Measurements from ENCODE around the gene SMOC2.

Gene SMOC2

DNA sequence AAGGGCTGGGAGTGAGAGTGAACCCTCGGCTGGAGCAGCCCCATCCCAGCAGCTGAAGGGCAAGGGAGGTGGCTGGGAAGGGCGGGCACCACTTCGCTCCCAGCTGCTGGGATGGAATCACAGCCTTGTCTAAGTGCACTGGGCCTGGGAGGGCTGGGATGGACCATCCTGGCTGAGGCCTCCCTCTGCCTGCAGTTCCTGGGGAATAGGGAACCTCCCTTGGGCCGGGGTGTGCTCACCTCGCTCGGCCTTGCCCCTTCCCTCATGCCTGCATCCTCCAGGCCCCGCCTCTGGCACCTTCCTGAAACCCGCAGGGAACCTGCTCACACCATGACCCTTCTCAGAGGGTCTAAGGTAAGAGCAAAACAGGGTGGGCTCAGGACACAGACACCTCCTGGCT lies 53.7 kb downstream of the SMOC2 start:
- no peak for DNase-seq

DNA sequence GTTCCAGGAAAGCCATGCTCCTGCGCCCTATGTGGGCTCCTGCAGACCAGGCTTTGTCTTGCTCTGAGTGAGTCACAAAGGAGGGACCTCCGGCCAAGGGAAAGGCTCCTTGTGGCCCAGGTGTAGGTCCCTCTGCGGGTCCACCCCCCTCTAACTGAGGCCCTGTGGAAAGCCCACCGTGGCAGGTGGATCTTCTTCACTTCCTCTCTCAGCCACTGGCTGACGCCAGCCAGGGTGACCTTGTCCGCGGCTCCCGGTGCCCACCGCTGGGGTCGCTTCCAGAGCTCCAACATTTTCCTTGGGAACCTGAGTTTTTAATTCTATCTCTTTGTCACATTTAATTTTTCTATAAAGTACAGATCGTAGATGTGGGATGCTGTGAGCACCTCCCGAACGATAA lies 54.1 kb downstream of the SMOC2 start:
- DNase-seq = no peak

DNA sequence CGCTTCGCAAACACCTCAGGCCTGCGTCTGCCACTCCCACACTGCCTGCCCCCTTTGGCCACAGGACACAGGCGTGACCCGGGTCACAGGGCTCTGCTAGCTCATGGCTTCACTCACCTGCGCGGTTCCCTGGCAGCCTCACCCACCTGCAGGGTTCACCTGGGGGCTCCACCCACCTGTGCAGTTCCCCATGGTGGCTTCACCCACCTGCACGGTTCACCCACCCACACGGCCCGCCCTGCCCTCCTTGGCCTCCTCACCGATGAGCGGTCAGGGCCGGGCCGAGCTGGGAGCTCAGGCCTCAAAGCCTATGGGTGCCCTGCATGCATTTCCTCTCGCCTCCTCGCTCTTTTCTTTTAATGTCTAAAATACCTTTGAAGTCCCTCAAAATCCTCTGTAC lies 54.7 kb downstream of the SMOC2 start:
- DNase-seq = no peak

DNA sequence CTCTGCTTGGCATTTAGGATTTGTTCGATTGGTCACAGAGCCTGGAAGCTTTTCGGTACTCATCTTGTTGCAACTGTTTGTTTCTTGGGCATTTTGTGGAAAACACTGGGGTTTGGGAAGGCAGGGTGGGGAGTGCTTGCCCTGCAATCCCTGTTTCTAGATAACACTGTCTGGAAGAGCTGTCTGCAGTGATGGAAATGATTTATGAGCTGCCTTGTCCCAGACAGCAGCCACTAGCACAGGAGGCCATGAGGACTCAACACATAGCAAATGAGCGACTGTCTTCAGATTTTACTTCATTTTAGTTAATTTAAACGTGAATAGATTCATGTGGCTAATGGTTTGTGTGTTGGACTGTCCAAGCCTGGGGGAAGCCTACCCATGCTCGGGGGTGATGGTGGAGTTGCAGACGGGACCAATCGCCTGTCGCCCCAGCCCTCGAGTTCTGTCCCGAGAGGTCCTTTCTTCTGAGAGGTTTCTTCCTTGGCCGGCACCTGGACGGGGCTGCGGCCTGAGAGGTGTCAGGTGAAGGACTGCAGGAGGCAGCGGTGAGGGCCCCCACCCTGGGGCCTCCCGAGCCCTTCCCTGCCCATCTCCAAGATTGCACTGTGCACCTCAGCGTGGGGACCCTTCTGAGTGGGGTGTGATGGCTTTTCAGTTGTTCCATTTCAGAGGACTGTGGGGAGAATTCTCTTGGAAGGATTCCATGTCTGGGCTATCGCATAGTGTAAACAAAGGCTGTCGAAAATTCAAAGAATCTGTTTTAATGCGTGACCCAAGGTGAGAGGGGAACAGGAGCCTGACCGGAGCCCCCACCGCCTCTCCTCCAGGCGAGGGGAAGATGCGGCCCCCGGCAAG lies 55.4 kb downstream of the SMOC2 start:
- no peak for DNase-seq

DNA sequence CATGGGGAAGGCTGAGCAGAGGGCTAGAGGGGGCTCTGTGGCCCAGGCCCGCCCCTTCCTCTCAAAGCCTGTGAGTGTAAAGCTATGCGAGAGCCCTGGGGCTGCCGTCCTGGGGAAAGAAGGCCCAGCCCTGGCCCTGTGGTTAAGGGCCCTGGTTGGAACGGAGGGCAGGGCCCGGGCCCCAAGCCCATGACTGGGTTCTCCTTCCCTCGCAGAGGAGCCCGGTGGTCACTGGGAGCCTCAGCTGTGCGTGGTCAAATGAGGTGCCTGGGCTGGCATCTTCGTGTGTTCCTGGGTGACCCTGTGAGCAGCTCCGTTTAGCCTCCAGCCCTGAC lies 56.0 kb downstream of the SMOC2 start:
- peak; percentile 2 for DNase-seq

DNA sequence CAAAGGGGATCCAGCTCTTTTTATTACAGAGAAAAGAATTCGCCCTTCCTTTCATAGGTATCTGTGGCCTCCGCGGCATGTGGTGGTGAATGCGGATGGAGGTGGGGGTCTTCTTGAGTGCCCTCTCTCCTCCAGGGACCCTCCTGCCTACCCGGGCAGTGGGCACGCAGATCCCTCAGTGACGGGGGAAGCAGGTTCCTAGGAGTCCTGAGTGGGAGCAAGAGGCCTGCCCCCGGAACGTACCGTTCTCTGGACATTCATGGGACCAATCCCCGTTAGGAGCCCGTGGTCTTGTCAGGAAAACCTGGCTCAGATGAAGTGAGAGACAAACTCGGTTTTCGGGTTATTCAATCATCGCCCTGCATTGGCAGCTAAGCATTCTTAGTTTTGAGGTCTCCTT lies 56.4 kb downstream of the SMOC2 start:
- DNase-seq = no peak

DNA sequence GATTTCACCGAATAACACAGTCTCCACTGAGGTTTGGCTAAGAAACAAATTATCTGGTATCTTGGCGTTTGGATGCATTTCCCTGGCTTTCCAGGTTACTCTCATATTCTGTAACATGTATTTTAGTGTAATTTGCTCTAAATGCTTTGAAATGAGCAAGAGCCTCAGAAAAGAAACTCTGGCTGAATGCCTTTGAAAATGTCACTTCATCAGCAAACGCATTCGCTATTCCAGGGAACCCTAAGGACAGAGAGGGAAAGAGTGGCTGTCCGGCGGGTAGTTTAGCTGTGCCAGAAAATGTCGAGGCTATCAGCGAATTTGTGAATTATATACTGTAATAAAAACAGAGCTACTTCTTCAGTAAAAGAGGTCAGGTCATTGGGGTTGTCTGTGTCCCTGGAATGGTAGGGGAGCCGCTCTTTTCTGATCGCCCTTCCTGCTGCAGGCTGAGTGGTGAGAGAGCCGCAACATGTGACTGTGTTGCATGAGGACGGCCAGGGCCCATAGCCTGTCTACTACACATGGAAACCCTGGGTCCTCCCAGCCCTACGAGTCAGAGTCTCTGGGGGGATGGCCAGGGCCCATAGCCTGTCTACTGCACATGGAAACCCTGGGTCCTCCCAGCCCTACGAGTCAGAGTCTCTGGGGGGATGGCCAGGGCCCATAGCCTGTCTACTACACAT lies 57.3 kb downstream of the SMOC2 start:
- no peak for DNase-seq

DNA sequence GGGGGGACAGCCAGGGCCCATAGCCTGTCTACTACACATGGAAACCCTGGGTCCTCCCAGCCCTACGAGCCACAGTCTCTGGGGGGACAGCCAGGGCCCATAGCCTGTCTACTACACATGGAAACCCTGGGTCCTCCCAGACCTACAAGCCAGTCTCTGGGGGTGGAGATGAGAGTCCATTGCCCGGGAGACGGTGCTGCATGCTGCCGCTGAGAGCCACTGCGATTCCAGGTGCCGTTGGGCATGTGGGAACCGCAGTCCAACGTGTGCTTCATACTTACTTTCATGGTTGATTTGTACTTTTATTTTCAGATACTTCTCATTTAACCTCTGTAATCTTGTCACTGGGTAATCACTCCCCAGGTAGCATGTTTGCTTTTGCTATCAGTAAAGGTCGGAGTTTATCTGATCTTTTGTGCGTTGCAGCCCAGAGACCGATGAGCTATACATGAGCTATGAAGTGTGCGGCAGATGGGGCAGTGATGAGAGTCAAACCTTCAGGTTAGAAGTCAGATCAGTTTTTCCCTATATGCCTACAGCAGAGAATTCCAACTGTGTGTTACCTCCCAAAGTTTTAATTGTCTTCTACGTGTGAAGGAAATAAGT lies 58.2 kb downstream of the SMOC2 start:
- DNase-seq = no peak

DNA sequence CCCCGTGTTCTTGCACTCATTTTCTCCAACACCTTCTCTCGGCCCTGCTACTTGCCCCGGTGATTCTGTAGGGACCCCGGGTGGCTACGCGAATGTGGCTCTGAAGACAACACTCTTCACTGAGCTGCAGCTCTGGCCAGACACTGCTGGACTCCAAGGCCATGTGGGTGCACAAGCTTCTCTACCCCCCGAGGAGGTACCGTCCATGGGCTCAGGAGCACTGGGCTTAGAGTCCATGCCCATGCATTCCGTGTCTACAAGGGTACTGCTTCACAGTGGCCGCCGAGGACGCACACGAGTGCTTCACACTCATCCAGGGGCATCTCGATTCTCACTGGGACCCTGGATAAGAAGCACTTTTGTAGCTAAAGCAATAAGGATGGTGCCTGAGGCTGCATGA lies 59.5 kb downstream of the SMOC2 start:
- no peak for DNase-seq

DNA sequence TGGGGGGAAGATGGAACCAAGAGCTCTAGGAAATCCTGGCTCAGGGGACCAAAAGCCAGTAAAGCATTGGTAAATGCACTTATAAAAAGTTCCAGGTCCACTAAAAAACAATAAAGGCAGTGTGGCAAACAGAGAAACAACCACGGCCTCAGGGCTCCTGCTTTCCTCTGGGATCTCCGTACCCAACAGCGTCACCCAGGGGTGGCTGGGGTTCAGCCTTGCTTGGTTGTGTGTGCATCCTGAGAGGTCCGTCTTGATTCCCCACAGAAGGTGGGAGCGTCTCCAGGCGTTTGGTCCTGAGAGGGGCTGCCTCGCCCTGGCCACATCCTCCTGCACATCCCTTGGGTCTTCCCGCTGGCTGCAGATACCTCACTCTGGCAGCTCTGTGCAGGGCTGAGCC lies 60.6 kb downstream of the SMOC2 start:
- DNase-seq = no peak

DNA sequence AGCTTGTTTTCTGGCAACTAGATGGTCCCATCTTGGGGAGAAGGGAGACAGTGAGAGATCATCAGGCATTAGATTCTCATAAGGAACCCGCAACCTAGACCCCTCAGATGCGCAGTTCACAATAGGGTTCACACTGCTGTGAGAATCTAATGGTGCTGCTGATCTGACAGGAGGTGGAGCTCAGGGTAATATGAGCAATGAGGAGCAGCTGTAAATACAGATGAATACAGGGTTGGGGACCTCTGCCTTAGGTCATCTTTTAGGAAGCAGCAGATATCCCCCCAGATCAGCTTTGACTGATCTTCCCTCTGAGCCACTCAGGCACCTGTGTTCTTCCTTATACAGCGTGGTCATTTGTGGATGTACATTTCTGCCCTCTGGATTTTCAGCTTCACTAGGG lies 63.4 kb downstream of the SMOC2 start:
- no peak for DNase-seq

DNA sequence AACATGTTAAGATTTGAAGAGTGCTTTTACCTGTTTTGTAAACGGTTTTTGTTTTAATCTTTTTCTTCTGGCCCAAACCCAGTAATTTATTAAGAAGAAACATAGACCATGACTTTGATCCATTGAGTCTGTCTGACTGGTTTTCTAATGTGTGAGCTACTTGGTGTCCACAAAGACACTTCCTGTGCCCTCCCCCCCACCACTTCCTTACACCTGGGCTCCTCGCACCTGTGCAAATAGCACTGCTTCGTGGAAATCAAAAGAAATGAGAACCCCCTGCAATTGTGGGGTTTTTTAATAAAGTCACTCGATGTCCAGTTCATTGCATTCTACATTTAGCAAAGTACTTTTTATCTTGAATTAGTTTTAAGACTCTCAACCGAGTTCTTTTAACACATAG lies 65.5 kb downstream of the SMOC2 start:
- peak; percentile 37 for DNase-seq

DNA sequence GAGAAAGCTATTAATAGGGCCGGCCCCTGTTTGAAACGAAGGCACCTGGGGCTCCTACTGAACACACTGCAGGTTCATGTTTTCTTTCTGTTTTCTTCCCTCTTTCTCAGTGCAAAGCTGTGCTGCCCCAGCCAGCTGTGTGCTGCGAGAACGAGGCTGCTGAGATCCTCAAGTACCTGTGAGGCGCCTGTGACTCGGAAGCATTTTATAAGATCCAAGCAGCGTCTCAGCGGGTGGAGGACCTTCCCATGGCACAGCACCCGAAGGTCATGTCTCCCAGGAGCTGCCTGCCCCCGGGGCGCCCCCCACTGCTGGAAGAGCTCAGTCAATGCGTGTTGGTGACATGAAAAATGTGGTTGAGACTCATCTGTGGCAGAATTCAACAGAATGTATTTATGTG lies 66.3 kb downstream of the SMOC2 start:
- DNase-seq = peak; percentile 35

DNA sequence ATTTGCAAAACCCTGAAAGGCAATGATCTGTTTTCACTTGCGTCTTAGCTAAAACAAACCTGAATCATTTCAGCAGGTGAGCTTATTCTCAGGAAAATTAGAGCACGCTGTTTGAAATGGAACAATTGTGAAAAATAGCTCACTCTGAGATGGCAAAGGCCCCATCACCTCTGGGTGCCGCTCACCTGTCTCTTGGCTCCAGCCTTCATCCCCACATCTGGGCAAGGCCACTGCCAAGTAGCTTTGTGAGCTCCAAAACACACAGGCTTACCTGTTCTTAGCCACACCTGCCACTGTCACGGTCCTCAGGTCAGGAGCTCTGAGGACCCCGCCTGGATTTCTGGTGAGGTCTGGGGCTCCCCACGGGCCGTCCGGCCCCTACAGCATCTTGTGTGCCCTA lies 66.7 kb downstream of the SMOC2 start:
- DNase-seq = no peak

DNA sequence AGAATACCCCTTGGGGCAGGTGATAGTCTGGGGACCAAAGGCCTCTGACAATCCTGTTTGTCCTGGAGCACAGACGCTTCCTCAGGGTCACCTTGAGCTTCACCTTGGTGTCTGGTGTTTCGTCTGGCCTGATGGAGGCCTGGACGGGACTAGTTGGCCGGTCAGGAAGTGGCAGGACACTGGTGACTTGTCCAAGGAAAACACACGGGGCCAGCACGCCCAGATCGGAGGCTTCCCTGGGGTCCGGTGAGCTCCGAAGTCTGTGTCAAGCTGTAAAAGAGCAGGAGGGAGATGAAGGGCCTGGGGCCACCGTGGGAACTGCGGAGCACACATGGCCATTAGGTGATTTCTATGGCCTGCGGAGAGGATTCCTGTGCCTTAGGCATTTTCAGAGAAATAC lies 67.9 kb downstream of the SMOC2 start:
- no peak for DNase-seq

DNA sequence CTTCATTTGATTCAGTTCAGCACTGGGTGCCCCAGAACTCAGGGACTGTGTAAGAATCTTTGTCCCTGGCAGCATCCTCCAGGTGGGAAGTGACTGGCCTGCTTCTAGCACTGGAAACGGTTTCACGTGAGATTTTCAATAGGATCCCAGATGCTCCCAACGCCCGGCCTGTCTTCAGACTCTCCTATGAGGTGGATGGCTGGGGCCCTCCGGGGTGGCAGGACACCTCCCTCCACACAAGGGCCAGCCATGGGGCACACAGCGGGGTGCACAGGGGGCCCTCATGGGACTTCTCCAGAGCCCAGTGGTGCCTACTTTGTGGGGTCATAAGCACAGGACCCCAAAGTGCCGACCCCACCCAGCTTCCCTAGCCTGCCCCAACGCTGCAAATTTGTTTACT lies 72.8 kb downstream of the SMOC2 start:
- DNase-seq = no peak

DNA sequence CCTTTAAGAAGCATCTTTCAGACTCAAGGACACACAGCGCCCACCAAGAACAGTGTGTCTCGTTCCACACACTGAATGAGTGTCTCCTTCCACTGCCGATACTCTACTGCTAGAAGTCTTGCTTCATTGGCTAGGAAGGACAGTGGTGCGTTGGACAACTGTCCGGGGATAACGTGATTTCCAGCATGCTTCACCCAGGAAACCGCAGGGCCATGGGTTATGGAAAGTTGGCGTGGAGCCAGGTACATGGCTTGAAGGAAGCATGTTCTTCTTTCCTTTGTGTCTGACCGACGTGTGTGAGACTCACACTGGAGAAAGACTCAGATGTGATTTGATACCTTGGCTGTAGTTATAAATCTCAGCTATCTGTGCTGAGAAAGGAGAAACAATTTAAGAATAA lies 73.2 kb downstream of the SMOC2 start:
- DNase-seq = no peak

DNA sequence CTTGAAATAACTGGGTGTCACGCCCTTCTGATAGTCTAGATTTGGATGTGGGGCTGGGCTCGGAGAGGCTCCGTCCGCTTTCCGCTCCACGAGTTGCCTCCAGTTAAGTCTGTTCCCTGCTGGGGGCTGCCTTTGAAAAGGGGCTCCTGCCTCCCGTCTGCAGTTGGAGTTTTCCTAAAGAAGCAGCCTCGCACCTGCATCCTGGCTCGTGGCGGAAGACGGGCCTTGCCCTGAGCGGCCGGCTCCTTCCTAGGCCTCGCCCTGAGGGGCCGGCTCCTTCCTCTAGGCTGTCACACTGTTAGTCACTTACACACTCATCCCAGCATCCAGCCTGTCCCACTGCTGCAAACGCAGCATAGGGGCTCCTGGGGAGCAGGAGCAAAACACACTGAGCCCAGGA lies 74.4 kb downstream of the SMOC2 start:
- DNase-seq = no peak

DNA sequence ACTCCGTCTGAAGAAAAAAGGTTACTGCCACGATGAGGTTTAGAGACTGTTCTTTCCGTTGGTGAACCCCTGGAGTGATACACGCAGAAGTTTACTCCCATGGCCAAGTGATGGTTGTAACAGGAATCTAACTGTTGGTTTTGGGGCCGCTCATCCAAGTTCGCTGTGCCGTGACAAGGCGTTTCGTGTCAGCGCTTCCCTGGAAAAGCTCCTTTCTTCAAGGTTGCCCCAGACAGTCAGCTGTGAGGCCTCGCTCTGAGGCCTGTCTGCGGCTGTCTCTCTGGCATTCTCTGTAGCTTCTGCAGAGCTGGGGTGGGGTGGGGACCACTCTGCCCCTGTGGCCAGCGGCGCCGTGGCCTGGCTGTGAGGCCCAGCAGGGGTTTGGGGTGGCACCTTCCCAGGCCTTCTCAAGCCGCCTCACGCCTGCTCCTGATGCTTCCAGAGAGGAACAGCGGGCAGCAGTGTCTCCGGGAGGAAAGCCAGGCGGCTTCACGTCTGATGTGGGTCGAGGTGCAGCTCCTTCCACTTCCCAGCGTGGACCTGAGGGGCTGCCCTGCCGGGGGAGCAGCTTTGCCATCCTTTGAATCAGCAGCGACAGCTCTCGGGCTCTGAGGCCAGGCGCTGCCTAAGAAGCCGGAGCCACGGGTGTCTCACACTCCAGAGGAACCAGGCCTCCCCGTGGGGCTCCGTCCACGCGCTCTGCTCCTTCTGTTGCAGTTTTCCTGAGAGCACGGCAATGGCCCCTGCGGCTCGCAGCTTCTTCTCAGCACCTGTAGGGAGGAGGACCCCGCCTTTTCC lies 76.2 kb downstream of the SMOC2 start:
- no peak for DNase-seq

DNA sequence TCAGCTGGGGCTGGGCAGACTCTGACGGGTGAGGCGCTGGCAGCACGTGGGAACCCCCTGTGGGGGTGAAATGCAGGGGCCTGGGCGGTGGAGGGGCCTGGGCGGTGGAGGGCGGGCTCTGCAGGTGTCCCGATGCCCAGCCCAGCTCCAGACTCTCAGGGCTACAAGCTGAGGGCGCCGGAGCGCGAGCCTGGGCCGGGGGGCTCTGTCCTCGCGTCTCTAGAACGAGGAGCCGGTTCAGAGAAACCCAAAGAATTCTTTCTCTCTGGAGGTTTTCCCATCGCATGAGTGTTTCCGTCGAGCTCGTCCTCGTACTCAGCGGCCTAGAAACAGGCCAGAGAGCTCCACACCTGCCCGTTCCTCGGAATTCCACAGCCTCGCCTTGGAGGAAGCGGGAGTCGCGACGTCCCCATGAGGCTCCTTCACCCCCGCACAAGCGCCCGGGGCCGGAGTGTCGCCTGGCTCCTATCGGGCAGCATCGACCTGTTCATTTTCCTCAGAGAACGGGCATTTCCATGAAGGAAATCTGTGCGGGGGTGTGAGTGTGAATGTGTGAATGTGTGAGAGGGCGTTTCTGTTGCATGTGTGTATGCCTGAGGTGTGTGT lies 76.9 kb downstream of the SMOC2 start:
- no peak for DNase-seq

DNA sequence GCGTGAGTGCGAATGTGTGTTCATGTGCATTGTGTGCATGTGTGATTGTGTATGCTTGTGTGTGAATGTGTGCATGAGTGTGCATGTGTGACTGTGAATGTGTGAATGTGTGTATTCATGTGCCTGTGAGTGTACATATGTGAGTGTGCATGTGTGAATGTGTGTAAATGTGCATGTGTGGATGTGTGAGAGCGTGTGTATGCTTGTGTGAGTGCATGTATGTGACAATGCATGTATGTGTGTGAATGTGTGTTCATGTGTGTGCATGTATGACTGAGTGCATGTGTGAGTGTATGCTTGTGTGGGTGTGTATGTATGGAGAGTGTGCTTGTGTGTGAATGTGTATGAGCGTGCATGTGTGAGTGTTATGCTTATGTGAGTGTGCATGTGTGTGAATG lies 77.4 kb downstream of the SMOC2 start:
- no peak for DNase-seq

DNA sequence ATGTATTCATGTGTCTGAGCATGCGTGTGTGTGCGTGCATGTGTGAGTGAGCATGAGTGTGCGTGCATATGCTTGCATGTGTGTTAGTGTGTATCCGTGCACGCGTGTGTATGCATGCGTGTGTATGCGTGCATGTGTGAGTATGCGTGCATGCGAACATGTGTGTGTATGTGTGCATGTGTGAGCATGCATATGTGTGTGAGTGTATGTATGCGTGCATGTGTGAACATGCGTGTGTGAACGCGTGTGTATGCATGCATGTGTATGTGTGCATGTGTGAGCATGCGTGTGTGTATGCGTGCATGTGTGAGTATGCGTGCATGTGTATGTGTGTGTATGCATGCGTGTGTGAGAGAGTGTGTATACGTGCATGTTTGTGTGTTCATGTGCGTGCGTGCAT lies 77.9 kb downstream of the SMOC2 start:
- DNase-seq = no peak

DNA sequence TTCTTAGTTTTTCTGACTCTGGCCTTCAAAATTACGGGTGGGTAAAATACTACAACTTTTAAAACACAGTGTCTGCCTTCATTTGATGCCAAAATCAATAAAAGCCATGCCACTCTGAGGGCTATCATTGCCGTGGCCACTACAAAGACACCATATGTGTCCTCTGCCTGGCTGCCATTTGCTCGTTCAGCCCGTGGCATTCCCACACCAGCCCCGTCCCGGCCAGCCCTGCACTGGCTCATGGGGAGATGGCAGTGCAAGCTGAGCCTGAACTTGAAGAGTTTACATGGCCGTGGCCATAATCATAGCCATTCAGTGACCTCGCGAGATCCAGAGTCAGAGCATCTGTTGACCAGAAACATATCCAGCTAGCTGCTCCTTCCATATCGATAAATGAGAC lies 79.2 kb downstream of the SMOC2 start:
- no peak for DNase-seq

Measured in DMS79 treated with DMSO at 0.1 percent for 48 hours (cell line).